Stimulated activated CD4-positive, alpha-beta T cell treated with anti-CD3 and anti-CD28 coated beads, TNF-alpha, amount 100 ng/mL, for 1 hour (primary cell): ENCODE measurements around the gene PPP2R5C.

Source experiments
- DNase-seq, 3 donors: peaks; one replicate each; pipeline ENCODE4 v3.0.0-alpha.2; 2020; ENCODE audit warnings: low read depth in 3 of 3, low spot score in 1 of 3

PPP2R5C gene

GRCh38 chr14:101912841-101913240 lies 151.3 kb downstream of the PPP2R5C start:
- DNase-seq: no peak

GRCh38 chr14:101914083-101914482 lies 152.6 kb downstream of the PPP2R5C start:
- no peak for DNase-seq

- DNase-seq: no peak
Measured at GRCh38 chr14:101915871-101916815, 154.6 kb downstream of the PPP2R5C start.

GRCh38 chr14:101916816-101917412 lies 155.4 kb downstream of the PPP2R5C start:
- DNase-seq: no peak

- no peak for DNase-seq
Measured at GRCh38 chr14:101917413-101918017, 156.0 kb downstream of the PPP2R5C start.

- DNase-seq: no peak
Measured at GRCh38 chr14:101918065-101918989, 156.8 kb downstream of the PPP2R5C start.

GRCh38 chr14:101920271-101920670 lies 158.8 kb downstream of the PPP2R5C start:
- DNase-seq: no peak

- no peak for DNase-seq
Measured at GRCh38 chr14:101922866-101923265, 161.4 kb downstream of the PPP2R5C start.

- no peak for DNase-seq
Measured at GRCh38 chr14:101925152-101925551, 163.6 kb downstream of the PPP2R5C start.

- no peak for DNase-seq
Measured at GRCh38 chr14:101926085-101926484, 164.6 kb downstream of the PPP2R5C start.

- DNase-seq: no peak
Measured at GRCh38 chr14:101926620-101927019, 165.1 kb downstream of the PPP2R5C start.

GRCh38 chr14:101927859-101928258 lies 166.3 kb downstream of the PPP2R5C start:
- DNase-seq: no peak

GRCh38 chr14:101928415-101928841 lies 166.9 kb downstream of the PPP2R5C start:
- no peak for DNase-seq

GRCh38 chr14:101929096-101929495 lies 167.6 kb downstream of the PPP2R5C start:
- DNase-seq: no peak

- no peak for DNase-seq
Measured at GRCh38 chr14:101929946-101930345, 168.4 kb downstream of the PPP2R5C start.

- DNase-seq: no peak
Measured at GRCh38 chr14:101932673-101933072, 171.2 kb downstream of the PPP2R5C start.

- DNase-seq: no peak
Measured at GRCh38 chr14:101933209-101933608, 171.7 kb downstream of the PPP2R5C start.

- DNase-seq: no peak
Measured at GRCh38 chr14:101934601-101935150, 173.2 kb downstream of the PPP2R5C start.

GRCh38 chr14:101937926-101938767 lies 176.6 kb downstream of the PPP2R5C start:
- no peak for DNase-seq
